ENCODE results near the gene FUT2.
"Not testable (repeated sequence)": the region's sequence is repeated elsewhere in the genome, so short reads cannot be mapped to it uniquely, and the experiment has no call there.

The FUT2 gene

GRCh38 chr19:48695743-48696352, at the start of gene FUT2:
Gene FUT2 (plus strand): TSS chr19:48695971. CDS start chr19:48702957, 6,986 bp downstream.
- no peak for DNase-seq (ENCODE audit: low read depth in 1 of 2, low spot score in 1 of 2)

GRCh38 chr19:48646001-48646721, 49.6 kb upstream of the FUT2 start, which contains the start of gene CA11:
Gene CA11 (minus strand): TSS chr19:48646187. CDS start chr19:48645632, 555 bp downstream.
- peak; percentile 77 to 83 for DNase-seq (ENCODE audit: low read depth in 1 of 2, low spot score in 1 of 2)

GRCh38 chr19:48646722-48647216, 49.0 kb upstream of the FUT2 start:
- no peak for DNase-seq (ENCODE audit: low read depth in 1 of 2, low spot score in 1 of 2)

GRCh38 chr19:48648134-48648533, 47.6 kb upstream of the FUT2 start:
- DNase-seq (ENCODE audit: low read depth in 1 of 2, low spot score in 1 of 2) = no peak

- no peak for DNase-seq (ENCODE audit: low read depth in 1 of 2, low spot score in 1 of 2)
These were observed 44.6 kb upstream of the FUT2 start for GRCh38 chr19:48650974-48651682.

- no peak for DNase-seq (ENCODE audit: low read depth in 1 of 2, low spot score in 1 of 2)
These were observed 44.1 kb upstream of the FUT2 start for GRCh38 chr19:48651683-48652048.

GRCh38 chr19:48654299-48655059, 41.3 kb upstream of the FUT2 start:
- DNase-seq (ENCODE audit: low read depth in 1 of 2, low spot score in 1 of 2) = no peak

GRCh38 chr19:48656840-48657474, 38.8 kb upstream of the FUT2 start:
- no peak for DNase-seq (ENCODE audit: low read depth in 1 of 2, low spot score in 1 of 2)

- not testable (repeated sequence) for DNase-seq (ENCODE audit: low read depth in 1 of 2, low spot score in 1 of 2)
These were observed 37.9 kb upstream of the FUT2 start for GRCh38 chr19:48657828-48658227.

- DNase-seq (ENCODE audit: low read depth in 1 of 2, low spot score in 1 of 2) = no peak
These were observed 37.3 kb upstream of the FUT2 start for GRCh38 chr19:48658483-48658882.

- no peak for DNase-seq (ENCODE audit: low read depth in 1 of 2, low spot score in 1 of 2)
These were observed 36.0 kb upstream of the FUT2 start for GRCh38 chr19:48659768-48660167.

GRCh38 chr19:48660852-48661710, 34.7 kb upstream of the FUT2 start:
- DNase-seq (ENCODE audit: low read depth in 1 of 2, low spot score in 1 of 2) = peak; percentile 41 to 51

GRCh38 chr19:48661711-48662090, 34.1 kb upstream of the FUT2 start:
- no peak for DNase-seq (ENCODE audit: low read depth in 1 of 2, low spot score in 1 of 2)

- DNase-seq (ENCODE audit: low read depth in 1 of 2, low spot score in 1 of 2) = no peak
These were observed 32.1 kb upstream of the FUT2 start for GRCh38 chr19:48663667-48664066.

GRCh38 chr19:48664476-48664875, 31.3 kb upstream of the FUT2 start:
- no peak for DNase-seq (ENCODE audit: low read depth in 1 of 2, low spot score in 1 of 2)

- no peak for DNase-seq (ENCODE audit: low read depth in 1 of 2, low spot score in 1 of 2)
These were observed 30.0 kb upstream of the FUT2 start for GRCh38 chr19:48665786-48666185.

- no peak for DNase-seq (ENCODE audit: low read depth in 1 of 2, low spot score in 1 of 2)
These were observed 27.4 kb upstream of the FUT2 start for GRCh38 chr19:48668332-48668731.

GRCh38 chr19:48668761-48669160, 27.0 kb upstream of the FUT2 start:
- DNase-seq (ENCODE audit: low read depth in 1 of 2, low spot score in 1 of 2) = no peak

GRCh38 chr19:48669903-48670668, 25.7 kb upstream of the FUT2 start:
- no peak for DNase-seq (ENCODE audit: low read depth in 1 of 2, low spot score in 1 of 2)
